WTC11 (cell line): ENCODE data around the gene ENTPD6.

ENCODE experiments used
- CREM ChIP-seq: sonication (generic); formaldehyde crosslinking; IDR thresholded peaks from 2 replicates; pipeline ENCODE4 v1.8.1; 2022; ENCODE audit warnings: mild to moderate bottlenecking, missing genetic modification reagents, moderate library complexity
- CTCF ChIP-seq: fragments of 200-600 bp; IDR thresholded peaks from 2 replicates; pipeline ENCODE4 v1.8.0; 2022; ENCODE audit warnings: antibody characterized with exemption
- SP1 ChIP-seq: sonication (generic); formaldehyde crosslinking; conservative IDR thresholded peaks from 2 replicates; pipeline ENCODE4 v1.8.1; 2022; ENCODE audit warnings: missing genetic modification reagents
- ZNF416 ChIP-seq: fragments of 250-450 bp; sonication (Bioruptor Pico); IDR thresholded peaks from 2 replicates; pipeline ENCODE4 v1.9.0; 2021; ENCODE audit warnings: mild to moderate bottlenecking, inconsistent platforms
- TF ChIP-seq, protein P1 (sequence below): sonication (generic); formaldehyde crosslinking; IDR thresholded peaks from 2 replicates; pipeline ENCODE4 v1.8.1; 2023; ENCODE audit warnings: mild to moderate bottlenecking, missing genetic modification reagents

DNA sequence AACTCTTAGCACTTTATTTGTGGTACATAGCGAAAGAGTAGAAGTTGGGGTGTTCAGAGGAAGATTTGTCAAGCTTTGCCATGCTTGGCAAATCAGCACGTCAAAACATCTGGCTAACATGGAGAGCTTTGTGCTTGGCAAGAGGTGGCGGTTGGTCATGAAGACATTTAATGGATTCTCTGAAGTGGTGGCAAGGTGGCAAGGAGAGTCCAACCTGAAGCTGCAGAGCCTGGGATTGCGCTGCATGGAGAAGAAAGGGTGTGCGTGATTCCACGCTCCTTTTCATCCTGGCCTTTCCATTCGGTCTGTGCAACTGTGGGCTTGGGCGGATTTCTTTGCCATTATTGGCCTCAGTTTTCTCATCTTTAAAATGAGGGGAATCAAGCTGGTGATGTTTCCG, 55.5 kb downstream of the ENTPD6 start:
- TF ChIP-seq CTCF (no peak), ZNF416 (CRISPR knock-in tag) (no peak), SP1 (no peak), CREM (no peak)
- TF ChIP-seq, protein P1, sequence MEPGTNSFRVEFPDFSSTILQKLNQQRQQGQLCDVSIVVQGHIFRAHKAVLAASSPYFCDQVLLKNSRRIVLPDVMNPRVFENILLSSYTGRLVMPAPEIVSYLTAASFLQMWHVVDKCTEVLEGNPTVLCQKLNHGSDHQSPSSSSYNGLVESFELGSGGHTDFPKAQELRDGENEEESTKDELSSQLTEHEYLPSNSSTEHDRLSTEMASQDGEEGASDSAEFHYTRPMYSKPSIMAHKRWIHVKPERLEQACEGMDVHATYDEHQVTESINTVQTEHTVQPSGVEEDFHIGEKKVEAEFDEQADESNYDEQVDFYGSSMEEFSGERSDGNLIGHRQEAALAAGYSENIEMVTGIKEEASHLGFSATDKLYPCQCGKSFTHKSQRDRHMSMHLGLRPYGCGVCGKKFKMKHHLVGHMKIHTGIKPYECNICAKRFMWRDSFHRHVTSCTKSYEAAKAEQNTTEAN (CRISPR knock-in tag) = no peak
